ENCODE data around the gene ZNF845.

ZNF845 gene

GRCh38 chr19:53381376-53381775 is 47.8 kb downstream of the ZNF845 start:
- no peak for TF ChIP-seq CTCF (IDR thresholded peaks at IDR 0.05; ENCODE audit: insufficient read depth, low read depth, low read length, missing control alignments)
- H3K4me3 ChIP-seq (ENCODE audit: low read depth, low read length), result no peak overlapping the region
- no peak for DNase-seq (ENCODE audit: low read depth)

GRCh38 chr19:53388168-53388567 is 54.6 kb downstream of the ZNF845 start:
- DNase-seq (ENCODE audit: low read depth), result no peak
- TF ChIP-seq CTCF (IDR thresholded peaks at IDR 0.05; ENCODE audit: insufficient read depth, low read depth, low read length, missing control alignments), result no peak
- no peak overlapping the region for H3K4me3 ChIP-seq (ENCODE audit: low read depth, low read length)

- DNase-seq (ENCODE audit: low read depth), result no peak
- TF ChIP-seq CTCF (IDR thresholded peaks at IDR 0.05; ENCODE audit: insufficient read depth, low read depth, low read length, missing control alignments), result no peak
- H3K4me3 ChIP-seq (ENCODE audit: low read depth, low read length), result no peak overlapping the region
Observed at GRCh38 chr19:53388904-53389303, 55.4 kb downstream of the ZNF845 start.

DNA sequence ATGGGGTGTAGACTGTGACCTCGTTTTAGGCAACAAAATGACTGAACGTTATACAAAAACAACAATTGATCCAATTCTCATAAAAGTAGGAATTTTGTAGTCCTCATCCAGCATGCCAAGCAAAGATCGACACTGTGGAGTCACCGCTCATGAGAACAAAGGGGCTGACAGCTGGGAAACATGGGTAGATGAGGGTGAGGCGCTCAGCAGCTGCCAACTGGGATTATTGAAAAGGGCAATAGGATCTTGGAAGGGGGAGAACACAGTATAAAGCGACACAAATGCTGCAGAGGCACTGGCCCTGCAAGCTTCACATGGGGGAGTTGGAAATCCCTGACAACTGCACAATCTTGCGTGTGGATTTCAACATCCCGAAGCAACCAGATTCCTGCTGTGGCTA is 56.0 kb downstream of the ZNF845 start:
- no peak for TF ChIP-seq CTCF (IDR thresholded peaks at IDR 0.05; ENCODE audit: insufficient read depth, low read depth, low read length, missing control alignments)
- DNase-seq (ENCODE audit: low read depth), result no peak
- H3K4me3 ChIP-seq (ENCODE audit: low read depth, low read length), result no peak overlapping the region

DNA sequence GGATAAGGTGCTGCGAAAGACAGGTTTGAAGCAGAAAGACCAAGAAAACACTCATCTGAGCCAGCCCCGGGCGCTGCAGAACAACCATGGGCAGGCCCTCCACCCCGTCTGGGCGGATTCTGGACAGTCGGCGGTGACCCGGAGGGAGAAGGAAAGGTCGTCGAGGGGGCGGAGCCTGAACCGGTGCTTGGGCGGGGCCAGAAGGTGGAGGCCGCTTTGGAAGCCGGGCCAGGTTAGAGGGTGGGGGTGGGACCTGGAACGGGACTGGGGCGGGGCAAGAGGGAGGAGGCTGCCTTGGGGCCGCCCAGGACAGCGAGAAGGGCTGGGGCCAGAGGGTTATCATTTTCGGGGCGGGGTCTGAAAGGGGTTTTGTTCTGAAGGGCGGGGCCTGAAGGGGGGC is 56.4 kb downstream of the ZNF845 start:
- H3K4me3 ChIP-seq (ENCODE audit: low read depth, low read length), result no peak overlapping the region
- no peak for DNase-seq (ENCODE audit: low read depth)
- TF ChIP-seq CTCF (IDR thresholded peaks at IDR 0.05; ENCODE audit: insufficient read depth, low read depth, low read length, missing control alignments), result no peak

- peak; percentile 2 for DNase-seq (ENCODE audit: low read depth)
Observed at GRCh38 chr19:53394522-53394973, 61.0 kb downstream of the ZNF845 start.

More at GRCh38 chr19:53394522-53394973, 61.0 kb downstream of the ZNF845 start:
- no peak for TF ChIP-seq CTCF (IDR thresholded peaks at IDR 0.05; ENCODE audit: insufficient read depth, low read depth, low read length, missing control alignments)
- H3K4me3 ChIP-seq (ENCODE audit: low read depth, low read length), result peak overlapping the region; percentile 38
